ENCODE data around the gene MRS2. TPM values are rescaled to one million over a fixed set of nuclear protein-coding genes. Genes with fewer than 3 reads are reported as not detected.
"Not testable (repeated sequence)": the region's sequence is repeated elsewhere in the genome, so short reads cannot be mapped to it uniquely, and the experiment has no call there.

Gene MRS2
- total and polyA plus RNA-seq, 9 of the 15 experiments (the other 6 are each of a cell fraction or from before 2014, with no cell fraction given): 14.6 to 57.9 (median 48.1) TPM

DNA sequence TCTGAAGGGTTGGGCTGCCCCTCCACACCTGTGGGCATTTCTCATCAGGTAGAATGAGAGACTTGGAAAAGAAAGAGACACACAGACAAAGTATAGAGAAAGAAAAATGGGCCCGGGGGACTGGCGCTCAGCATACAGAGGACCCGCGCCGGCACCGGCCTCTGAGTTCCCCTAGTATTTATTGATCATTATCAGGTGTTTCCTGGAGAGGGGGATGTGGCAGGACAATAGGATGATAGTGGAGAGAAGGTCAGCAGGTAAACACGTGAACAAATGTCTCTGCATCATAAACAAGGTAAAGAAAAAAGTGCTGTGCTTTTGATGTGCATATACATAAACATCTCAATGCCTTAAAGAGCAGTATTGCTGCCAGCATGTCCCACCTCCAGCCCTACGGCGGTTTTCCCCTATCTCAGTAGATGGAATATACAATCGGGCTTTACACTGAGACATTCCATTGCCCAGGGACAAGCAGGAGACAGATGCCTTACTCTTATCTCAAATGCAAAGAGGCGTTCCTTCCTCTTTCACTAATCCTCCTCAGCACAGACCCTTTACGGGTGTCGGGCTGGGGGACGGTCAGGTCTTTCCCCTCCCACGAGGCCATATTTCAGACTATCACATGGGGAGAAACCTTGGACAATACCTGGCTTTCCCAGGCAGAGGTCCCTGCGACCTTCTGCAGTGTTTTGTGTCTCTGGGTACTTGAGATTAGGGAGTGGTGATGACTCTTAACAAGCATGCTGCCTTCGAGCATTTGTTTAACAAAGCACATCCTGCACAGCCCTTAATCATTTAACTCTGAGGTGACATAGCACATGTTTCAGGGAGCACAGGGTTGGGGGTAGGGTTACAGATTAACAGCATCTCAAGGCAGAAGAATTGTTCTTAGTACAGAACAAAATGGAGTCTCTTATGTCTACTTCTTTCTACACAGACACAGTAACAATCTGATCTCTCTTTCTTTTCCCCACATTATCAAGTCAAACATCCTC lies 2.4 kb upstream of the MRS2 start:
- peak overlapping the region; percentile 40 for H3K4me2 ChIP-seq (ENCODE audit: insufficient read depth, low read length)
- H3K9ac ChIP-seq (ENCODE audit: insufficient read depth in 1 of 2, low read depth in 2 of 2, low read length in 2 of 2); BruUV-seq (replicated peaks); ATAC-seq; H3K27me3 ChIP-seq (ENCODE audit: control insufficient read depth in 2 of 2, insufficient read depth in 2 of 2, low read length in 2 of 2); H3K9me3 ChIP-seq (replicated peaks; ENCODE audit: control insufficient read depth, insufficient read depth, low read depth, low read length); in situ Hi-C loops (cut with MboI); H3K9me1 ChIP-seq (ENCODE audit: control insufficient read depth, insufficient read depth, low read length); H4K20me1 ChIP-seq (replicated peaks; ENCODE audit: control insufficient read depth, insufficient read depth, low read length); H3K4me3 ChIP-seq; CTCF ChIA-PET (ENCODE audit: low intra/inter-chr PET ratio); TF ChIP-seq NR4A1 (CRISPR knock-in tag; IDR thresholded peaks at IDR 0.05); TEAD4 (CRISPR knock-in tag; IDR thresholded peaks at IDR 0.05; ENCODE audit: borderline replicate concordance): not testable (repeated sequence)
- intact Hi-C loops (cut with micrococcal nuclease): loop anchor here (5.0 kb wide), 1 partner anchor 372 kb away; the partner anchor contains the start of gene GMNN
- H3K4me1 ChIP-seq (replicated peaks in 1 of 2; ENCODE audit: control insufficient read depth in 2 of 2, insufficient read depth in 2 of 2, low read length in 2 of 2): peaks cover 13 to 23% of the 10 kb centered on the region in 2 experiments; a peak in 4 of 5 replicates
- H3K79me2 ChIP-seq (ENCODE audit: control insufficient read depth, insufficient read depth, low read length): peaks cover 33% of the 10 kb centered on the region
- H3K27ac ChIP-seq (ENCODE audit: extremely low read depth, low read depth, low read length): peak overlapping the region; percentile 8; the same call in 1 of the 3 replicates
- peak overlapping the region; percentile 65 for H2AFZ ChIP-seq (ENCODE audit: low read depth, low read length)
- POLR2A ChIA-PET: interaction anchor here (1.2 kb wide), 1 partner anchor 19 kb away, joined by 3 read pairs; no protein-coding TSS in a partner anchor
- FAIRE-seq: peak; percentile 49
- WGBS (ENCODE audit: insufficient coverage, low coverage, missing lambda C conversion rate): 1% methylated on average over 17 of the region's 17 CpGs
- DNase-seq (ENCODE audit: extremely low read depth in 1 of 4, low spot score in 3 of 4): peak in 1 of 4 experiments; percentile 62
- peaks cover 12% of the 10 kb centered on the region for H3K36me3 ChIP-seq (ENCODE audit: control insufficient read depth, insufficient read depth, low read length)
- 0 out of 2 replicates have a peak, but pooled peaks have one; percentile 7 for TF ChIP-seq ZNF41 (CRISPR knock-in tag; conservative IDR thresholded peaks at IDR 0.05)
- peak; percentile 87 for TF ChIP-seq NR4A1 (tag; IDR thresholded peaks at IDR 0.05)
- TF ChIP-seq TEAD4 (IDR thresholded peaks at IDR 0.05; ENCODE audit: low read length): peak; percentile 47
- 0 out of 2 replicates have a peak, but pooled peaks have one; percentile 43 for TF ChIP-seq THRAP3 (IDR thresholded peaks at IDR 0.05; ENCODE audit: borderline replicate concordance)
- TF ChIP-seq, protein P1, sequence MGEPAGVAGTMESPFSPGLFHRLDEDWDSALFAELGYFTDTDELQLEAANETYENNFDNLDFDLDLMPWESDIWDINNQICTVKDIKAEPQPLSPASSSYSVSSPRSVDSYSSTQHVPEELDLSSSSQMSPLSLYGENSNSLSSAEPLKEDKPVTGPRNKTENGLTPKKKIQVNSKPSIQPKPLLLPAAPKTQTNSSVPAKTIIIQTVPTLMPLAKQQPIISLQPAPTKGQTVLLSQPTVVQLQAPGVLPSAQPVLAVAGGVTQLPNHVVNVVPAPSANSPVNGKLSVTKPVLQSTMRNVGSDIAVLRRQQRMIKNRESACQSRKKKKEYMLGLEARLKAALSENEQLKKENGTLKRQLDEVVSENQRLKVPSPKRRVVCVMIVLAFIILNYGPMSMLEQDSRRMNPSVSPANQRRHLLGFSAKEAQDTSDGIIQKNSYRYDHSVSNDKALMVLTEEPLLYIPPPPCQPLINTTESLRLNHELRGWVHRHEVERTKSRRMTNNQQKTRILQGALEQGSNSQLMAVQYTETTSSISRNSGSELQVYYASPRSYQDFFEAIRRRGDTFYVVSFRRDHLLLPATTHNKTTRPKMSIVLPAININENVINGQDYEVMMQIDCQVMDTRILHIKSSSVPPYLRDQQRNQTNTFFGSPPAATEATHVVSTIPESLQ (CRISPR knock-in tag; IDR thresholded peaks at IDR 0.05): 0 out of 2 replicates have a peak, but pooled peaks have one; percentile 44
- peak; percentile 77 for TF ChIP-seq L3MBTL2 (IDR thresholded peaks at IDR 0.05)
- TF ChIP-seq NKRF (IDR thresholded peaks at IDR 0.05; ENCODE audit: borderline replicate concordance): 0 out of 2 replicates have a peak, but pooled peaks have one; percentile 29
- peak; percentile 88 for TF ChIP-seq MAX (CRISPR knock-in tag; IDR thresholded peaks at IDR 0.05)
- TF ChIP-seq HMBOX1 (IDR thresholded peaks at IDR 0.05): peak; percentile 70
- TF ChIP-seq ESRRA (IDR thresholded peaks at IDR 0.05; ENCODE audit: borderline replicate concordance, low read depth): peak; percentile 46; the same call in 1 of the 2 replicates

All from K562 (cell line).